A549 treated with DMSO at 1 μM for 4 hours (cell line): ENCODE data around the gene ABCA12. TPM values are rescaled to one million over a fixed set of nuclear protein-coding genes. Genes with fewer than 3 reads are reported as not detected.

Source experiments
- total RNA-seq: library from RNA; stranded (reverse); fragments of 200-300 nt; extraction: Qiagen RNA extraction; gene quantifications from 5 replicates; pipeline ENCODE4 v1.2.3, GENCODE V29; 2022; ENCODE audit warnings: low read depth

ABCA12 gene
- total RNA-seq: 0.16 to 0.24 TPM (median 0.19 TPM) in 5 replicates

GRCh38 chr2:215138479-215138878, at the start of gene ABCA12:
Gene ABCA12 (minus strand): TSS chr2:215138626. CDS start chr2:215138208, 418 bp downstream.

Other genes with a start within 250 kb of the ABCA12 start
- gene ATIC, start 173.4 kb upstream of the ABCA12 start, total RNA-seq: 191 to 234 TPM (median 222 TPM) in 5 replicates